ENCODE data around the gene MAP1LC3B.

MAP1LC3B gene

GRCh38 chr16:87411375-87412271 lies 19.5 kb downstream of the MAP1LC3B start:
- no peak for DNase-seq

GRCh38 chr16:87412371-87412995 lies 20.3 kb downstream of the MAP1LC3B start:
- DNase-seq, result no peak

GRCh38 chr16:87412996-87413421 lies 20.9 kb downstream of the MAP1LC3B start:
- no peak for DNase-seq

GRCh38 chr16:87414251-87414680 lies 22.1 kb downstream of the MAP1LC3B start:
- DNase-seq, result no peak

GRCh38 chr16:87415441-87415840 lies 23.3 kb downstream of the MAP1LC3B start:
- no peak for DNase-seq

- no peak for DNase-seq
Measured at GRCh38 chr16:87416826-87417527, 24.8 kb downstream of the MAP1LC3B start.

GRCh38 chr16:87417528-87417910 lies 25.4 kb downstream of the MAP1LC3B start:
- no peak for DNase-seq

- DNase-seq, result no peak
Measured at GRCh38 chr16:87418216-87418615, 26.1 kb downstream of the MAP1LC3B start.

- DNase-seq, result no peak
Measured at GRCh38 chr16:87418644-87419043, 26.5 kb downstream of the MAP1LC3B start.

- no peak for DNase-seq
Measured at GRCh38 chr16:87420026-87421002, 28.2 kb downstream of the MAP1LC3B start.

GRCh38 chr16:87421003-87421912 lies 29.1 kb downstream of the MAP1LC3B start:
- no peak for DNase-seq

GRCh38 chr16:87422106-87422505 lies 30.0 kb downstream of the MAP1LC3B start:
- no peak for DNase-seq

GRCh38 chr16:87423429-87423828 lies 31.3 kb downstream of the MAP1LC3B start:
- DNase-seq, result no peak

GRCh38 chr16:87424266-87424665 lies 32.1 kb downstream of the MAP1LC3B start:
- no peak for DNase-seq

- DNase-seq, result no peak
Measured at GRCh38 chr16:87425941-87426340, 33.8 kb downstream of the MAP1LC3B start.

- no peak for DNase-seq
Measured at GRCh38 chr16:87426423-87427215, 34.5 kb downstream of the MAP1LC3B start.

GRCh38 chr16:87431926-87432325 lies 39.8 kb downstream of the MAP1LC3B start:
- DNase-seq, result no peak

- DNase-seq, result no peak
Measured at GRCh38 chr16:87432330-87432915, 40.3 kb downstream of the MAP1LC3B start.

- no peak for DNase-seq
Measured at GRCh38 chr16:87434146-87434667, 42.1 kb downstream of the MAP1LC3B start.

Measured in left hindlimb (tissue), 1 donor.